HG03520 (cell line): ENCODE measurements around the gene POLG.

Experiments used
- ATAC-seq: cut with Tn5 transposase; IDR thresholded peaks from one replicate; pipeline ENCODE4 v1.9.1; 2021; ENCODE audit warnings: mild to moderate bottlenecking, moderate library complexity; ENCODE audit not compliant: unreplicated experiment

POLG gene

DNA sequence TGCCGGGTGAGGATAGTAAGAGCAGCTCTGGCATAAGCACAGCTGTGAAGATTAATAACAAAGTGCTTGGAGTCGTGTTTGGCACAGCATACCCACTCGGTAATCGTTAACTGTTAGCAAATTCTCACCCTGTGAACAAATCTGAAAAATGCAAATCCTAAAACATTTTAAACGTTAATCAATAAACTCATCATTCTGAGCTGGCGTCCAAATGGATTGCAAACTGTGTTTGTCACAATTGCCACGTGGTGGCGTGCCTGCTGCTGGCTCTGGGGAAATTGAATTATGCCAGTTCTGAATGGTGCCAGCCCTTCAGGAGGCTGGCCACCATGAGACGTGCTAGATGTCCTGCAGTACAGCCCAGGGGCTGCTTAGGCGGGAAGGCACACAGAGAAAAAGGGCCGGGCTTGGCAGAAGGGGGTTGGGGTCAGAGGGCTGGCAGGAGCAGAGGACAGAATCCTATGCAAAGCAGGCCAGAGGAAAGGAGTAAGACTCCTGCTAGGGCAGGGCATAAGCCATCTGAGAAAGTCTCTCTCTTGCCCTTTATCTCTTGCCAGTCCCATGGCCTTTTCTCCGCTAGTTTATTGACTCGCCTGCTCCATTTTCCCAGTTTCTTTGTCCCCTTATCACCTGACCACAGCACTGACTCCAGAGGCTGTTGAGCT lies 22.1 kb upstream of the POLG start:
- no peak for ATAC-seq

DNA sequence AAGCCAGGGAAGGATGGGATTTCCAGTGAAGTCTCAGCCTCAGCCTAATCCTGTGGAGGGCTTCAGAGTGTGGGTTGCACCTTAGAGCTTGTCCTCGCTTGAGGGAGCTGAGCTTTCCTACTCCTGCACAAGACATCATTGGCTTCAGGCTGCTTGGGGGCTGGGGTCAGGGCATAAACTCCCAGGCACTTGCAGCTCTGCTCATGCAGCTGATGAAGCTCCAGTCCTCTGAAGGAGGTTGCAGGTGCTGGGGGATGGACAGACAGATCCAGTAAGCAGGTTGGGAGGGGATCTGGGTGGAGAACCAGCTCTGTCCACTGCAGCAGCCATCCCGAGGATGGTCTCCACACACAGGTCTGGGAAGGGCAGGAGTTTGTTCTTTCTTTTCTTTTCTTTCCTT lies 19.4 kb upstream of the POLG start:
- no peak for ATAC-seq

DNA sequence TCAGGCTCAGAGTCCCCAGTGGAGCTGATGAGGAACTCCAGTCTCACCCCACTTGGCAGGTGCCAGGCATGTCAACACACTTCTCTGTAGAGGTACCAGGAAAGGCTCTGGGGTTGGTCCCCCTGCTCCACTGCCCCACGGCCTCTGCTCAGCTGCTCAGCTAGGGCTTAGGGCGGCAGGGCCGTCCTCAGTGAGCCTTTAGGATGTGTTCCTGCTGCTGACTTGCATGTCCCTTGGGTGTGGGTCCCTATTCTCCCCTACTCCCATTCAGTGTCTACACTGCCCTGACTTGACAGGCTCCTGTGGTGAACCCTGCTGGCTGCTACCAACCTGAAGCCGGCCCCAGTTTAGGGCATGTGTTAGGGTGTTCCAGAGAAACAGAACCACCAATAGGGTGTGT lies 17.9 kb upstream of the POLG start:
- ATAC-seq: no peak

DNA sequence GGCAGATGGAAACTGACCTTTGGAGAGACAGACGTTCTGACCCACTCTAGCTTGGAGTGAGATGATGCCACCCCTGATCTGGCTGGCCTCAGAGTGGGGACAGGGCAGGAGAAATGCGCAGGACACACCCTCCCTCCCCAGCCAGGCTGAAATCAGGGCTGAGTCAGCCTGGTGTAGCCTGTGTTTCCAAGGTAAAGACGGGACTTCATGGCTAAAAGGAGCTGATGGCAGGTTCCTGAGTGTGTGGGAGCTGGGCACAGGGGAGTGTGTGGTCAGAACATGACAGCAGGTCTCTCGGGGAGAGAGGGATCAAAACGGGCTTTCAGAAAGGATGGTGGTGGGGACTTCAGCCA lies 14.6 kb upstream of the POLG start:
- no peak for ATAC-seq

DNA sequence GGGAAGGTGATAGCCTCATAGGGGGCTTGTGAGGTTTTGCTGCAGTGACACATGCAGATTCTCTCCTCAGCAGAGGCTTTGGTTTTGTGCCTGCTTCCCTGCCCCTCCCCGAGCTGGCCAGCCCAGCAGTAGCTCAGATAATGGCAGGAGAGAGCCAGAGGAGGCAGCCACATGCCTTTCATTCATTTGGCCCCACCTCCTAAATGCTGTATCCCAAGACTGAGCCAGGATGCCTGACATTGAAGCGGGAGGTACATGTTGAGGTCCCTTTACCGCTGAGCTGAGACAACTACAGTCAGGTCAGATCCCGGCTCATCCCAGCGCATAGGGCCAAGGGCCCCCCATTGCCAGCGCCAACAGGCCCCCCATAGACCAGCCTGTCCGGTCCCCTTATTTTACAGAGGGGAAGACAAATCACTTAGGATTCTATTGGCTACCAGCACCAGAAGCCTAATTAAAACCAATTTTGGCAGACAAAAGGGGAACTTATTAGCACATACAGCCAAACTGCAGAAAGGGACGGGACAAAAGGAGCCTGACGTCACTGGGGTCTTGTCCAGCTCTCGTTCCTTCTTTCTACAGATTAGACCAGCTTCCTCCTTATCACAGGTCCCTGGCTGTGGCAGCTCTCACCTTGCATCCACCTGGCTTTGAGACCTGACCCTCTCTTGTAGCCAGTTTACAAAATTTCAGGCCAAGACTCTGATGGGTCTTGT lies 12.1 kb upstream of the POLG start:
- no peak for ATAC-seq

DNA sequence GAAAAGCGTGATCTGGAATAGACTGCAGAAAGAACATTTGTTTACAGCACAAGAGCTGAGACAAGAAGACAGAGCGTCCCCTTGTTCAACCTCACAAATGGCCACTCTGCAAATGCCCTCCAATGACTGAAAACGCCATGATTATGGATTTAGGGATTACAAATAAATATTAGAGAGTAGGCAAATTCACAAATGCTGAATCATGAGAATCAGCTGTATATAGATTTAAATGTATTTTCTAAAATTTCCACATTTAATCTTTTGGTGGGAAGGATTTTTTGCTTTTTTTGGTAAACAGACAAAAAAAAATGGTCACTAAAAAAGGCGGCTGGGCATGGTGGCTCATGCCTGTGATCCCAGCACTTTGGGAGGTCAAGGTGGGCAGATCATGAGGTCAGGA lies 10.6 kb upstream of the POLG start:
- no peak for ATAC-seq

DNA sequence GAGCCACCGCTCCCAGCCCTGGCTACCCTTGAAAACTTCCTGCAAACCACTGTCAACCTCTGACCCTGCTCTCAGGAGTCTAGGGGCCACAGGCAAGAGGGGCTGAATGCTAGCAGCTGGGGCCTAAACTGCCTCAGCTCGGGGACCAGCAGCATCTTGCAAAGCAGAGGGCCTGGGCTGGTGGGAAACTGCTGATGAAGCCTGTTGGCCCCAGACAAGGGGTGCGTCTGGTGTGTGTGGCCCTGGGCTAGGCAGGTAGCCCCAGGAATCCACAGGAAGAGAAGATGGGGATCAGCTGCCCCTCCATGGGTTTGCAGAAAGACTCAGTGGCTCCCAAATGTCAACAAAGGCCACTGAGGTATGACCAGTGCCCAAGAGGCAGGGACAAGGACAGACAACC lies 8.2 kb upstream of the POLG start:
- no peak for ATAC-seq

DNA sequence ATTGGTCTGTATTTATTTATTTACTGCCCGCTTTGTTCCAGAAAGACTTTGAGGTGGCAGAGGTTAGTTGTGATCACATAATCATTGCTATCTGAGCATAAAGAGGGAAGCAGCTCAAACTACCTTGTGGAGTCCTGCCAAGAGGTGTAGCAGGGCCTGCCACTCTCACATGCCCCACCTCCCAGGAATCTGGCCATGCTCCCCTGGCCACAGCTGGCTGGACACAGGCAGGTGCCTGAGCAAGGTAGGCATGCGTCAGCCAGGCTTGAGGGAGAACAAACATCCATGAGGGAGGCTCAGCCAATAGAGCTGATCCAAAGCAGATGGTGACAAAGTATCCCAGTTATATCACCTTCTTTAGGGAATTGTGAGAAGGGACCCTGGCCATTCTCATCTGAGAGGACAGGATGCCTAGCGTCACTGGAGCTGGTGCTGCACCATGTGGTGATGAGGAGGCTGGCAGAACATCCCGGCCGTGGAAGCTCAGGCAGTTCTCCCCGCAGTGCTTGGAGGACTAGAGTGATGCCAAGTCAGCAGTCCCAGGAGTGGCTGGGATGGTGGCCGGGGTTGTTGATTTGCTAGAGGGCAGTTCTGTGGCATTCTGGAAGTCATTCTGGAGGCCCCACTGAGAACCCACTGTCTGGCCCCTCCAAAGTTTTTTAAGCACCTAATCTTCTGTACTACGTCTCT lies 6.8 kb upstream of the POLG start:
- no peak for ATAC-seq

DNA sequence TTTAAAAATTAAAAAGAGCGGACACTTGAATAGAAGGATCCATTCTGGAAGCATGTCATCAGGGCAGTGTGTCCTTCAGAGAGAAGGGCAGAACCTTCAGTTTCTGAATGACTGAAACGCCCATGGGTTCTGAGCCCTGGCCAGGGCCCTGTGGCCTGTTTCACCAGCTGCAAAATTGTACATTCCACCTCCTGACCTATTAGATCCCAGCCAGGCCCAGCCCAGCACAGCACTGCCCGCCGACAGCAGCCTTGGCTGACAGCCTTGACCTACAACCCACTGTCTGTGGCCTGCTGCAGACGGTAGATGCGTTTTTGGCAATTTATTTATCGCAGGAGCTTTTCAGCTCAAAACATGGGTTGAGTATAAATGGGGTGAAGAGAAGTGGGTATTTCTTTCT lies 5.9 kb upstream of the POLG start:
- no peak for ATAC-seq

DNA sequence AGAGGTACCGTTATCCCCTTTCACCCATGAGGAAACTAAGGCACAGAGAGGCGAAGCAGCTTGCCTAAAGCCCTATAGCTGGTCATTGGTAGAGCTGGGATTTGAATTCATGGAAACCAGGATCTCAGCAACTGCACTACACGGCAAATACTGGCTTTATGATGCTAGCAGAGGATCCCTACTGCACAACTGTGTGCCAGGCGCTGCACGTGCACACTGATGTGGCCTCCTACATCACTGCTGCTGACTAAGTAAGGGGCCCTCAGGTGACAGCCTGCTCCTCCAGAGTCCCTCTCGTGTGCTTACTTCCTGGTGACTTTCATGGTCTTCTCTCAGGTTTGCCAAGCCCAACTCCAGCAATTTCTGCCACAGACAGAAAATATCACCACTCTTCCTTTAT lies 3.4 kb upstream of the POLG start:
- no peak for ATAC-seq

DNA sequence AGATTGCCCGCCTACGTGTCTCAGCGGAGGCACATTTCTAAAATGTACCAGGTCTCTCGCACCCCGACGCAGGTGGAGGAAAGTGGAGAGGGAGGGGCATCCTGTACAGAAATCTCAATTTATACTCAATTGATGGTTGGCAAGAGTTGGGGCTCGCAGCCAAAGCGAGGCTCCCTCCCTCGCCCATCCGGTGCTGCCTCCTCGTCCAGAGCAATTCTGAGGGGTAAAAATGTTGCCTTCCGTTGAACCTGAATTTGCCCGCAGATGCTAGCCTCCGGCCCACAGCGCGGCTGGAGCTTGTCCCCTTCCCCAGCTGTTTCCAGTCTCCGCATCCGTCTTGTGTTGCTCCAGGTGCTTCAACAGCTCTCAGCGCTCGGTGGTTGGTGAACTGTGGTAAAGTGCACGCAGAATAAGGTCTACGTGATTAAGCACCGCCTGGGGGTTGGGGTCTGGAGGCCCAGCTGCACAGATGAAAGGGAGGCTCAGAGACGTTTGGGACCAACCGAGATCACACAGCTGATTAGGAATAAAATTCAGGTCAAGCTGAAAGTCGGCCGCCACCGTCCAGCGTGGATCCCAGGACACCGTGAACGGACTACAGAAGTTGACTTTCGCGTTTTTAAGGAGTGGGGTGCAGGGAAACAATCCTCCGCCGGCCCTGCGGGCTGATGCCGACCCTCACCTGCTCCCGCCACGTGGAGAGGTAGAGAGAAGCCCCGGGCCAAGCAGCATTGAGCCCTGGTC lies 846 bp upstream of the POLG start:
- ATAC-seq: no peak

DNA sequence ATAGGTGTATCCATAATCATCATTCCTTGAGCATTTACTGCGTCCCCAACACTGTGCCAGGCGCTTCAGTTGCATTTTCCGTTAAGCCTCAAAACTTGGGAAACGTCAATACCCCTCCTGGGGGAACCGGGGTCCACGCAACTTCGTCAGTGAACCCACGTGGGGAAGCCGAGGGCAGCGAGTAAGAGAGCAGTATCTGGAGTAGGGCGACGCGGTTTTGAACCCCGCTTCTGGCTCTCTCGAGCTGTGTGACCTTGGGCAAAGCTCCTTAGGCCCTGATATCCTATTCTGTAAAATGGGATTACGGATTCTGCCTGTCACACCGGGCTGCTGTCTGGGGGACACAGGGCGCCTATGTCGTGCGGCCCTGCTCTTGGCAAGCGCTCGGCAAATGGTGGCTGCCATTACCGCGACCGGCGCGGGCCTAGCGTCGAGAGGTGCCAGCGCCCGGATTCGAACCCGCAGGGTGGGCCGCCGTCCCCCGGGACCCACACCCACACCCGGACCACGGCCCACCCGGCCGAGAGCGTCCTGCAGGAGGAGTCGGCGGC lies 590 bp downstream of the POLG start:
- ATAC-seq: no peak

DNA sequence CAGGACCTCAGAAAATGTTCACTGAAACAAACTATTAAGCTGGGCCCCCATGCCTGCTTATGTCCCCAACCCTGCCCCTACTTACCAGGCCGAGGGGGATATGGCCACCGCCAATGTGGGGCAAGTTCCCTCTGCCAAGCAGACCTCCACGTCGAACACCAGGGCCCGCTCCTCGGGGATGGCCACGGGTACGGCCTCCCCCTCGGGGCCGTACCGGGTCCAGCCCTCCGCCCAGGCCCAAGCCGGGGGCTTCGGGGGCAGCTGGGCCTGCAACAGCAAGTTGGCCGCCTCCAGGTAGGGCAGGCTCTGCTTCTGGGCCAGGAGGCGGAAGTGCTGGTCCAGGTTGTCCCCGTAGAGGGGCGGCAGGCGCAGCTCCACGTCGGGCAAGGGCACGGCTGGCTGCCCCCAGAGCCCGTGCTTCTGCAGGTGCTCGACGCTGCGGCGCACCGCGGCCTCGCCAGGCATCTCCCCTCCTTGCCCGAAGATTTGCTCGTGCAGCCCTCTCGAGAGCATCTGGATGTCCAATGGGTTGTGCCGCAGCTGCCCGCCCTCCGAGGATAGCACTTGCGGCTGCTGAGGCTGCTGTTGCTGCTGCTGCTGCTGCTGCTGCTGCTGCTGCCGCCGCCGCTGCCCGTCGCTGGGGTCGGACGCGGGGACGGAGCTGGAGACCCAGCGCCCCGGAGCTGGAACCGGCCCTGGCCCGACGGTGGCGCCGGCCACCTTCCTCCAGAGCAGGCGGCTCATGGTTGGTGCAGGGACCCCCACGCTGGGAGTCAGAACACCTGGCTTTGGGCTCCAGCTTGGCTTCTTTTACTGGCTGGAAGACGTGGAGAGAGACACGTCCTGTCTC lies 1.4 kb downstream of the POLG start:
- ATAC-seq: no peak

DNA sequence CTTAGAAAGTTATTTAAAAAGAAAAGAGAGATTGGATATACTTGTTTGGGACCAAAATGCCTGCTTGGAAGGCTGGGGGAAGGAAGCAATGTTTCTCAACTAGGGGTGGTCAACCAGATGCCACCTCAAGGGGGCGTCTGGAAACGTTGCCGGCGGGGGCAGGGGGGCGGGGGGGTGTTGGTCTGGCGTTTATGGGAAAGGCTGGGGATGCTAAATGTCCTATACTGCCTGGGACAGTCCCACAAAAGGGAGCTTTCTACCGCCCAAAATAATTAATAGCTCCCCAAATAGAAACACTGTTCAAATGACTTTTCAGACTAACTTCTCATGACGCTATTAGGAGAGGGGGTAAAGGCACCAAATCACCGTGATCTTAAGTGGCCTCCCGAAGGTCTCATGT lies 2.2 kb downstream of the POLG start:
- ATAC-seq: no peak

DNA sequence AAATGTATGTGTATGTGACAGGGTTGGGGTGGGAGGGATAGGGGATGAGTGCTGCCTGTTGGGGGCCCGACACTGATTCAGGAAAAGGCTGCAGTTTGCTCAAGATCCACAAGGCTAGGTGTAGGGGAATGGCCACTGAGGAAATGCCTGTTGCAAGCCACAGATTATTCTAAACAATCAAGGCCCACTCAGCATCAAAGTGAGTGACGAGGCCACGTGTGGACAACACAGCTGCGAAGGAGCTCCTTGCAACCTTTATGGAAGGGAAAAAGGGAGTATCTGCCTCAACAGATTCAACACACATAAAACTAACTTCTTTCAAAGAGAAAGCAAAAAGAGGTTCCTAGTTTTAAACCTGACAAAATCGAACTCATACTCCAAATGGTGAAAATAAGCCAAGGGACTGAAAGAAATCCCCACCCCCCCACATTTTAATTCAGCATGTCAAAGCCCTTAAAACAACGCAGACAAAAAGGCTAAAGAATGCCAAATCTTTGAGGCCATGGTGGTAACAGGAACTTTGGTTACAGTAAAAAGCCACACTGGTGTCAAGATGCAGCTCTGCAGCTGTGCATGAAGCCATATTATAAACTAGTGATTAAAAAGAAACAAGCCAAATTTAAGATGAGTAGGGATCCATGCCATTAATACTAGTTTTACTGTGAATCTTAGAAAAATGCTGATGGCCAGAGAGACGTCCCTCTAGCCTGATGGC lies 3.6 kb downstream of the POLG start:
- ATAC-seq: no peak

DNA sequence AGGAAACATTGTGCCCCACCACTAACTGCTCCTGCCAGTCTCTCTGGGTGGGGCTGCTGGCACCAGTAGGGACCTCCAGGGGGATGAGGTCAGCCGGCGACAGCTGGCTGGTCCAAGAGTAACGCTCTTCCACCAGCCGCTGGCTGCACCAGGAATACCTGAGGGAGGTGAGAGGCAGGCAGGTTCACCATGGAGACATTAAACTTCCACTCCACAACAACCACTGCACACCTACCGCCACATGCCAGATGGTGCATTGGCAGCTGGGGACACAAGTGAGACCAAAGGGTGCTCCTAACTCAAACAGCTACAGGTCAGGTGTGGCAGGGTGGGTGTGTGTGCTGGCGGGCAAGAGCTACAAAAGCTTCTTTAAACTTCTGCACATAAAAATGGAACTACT lies 4.5 kb downstream of the POLG start:
- ATAC-seq: no peak

DNA sequence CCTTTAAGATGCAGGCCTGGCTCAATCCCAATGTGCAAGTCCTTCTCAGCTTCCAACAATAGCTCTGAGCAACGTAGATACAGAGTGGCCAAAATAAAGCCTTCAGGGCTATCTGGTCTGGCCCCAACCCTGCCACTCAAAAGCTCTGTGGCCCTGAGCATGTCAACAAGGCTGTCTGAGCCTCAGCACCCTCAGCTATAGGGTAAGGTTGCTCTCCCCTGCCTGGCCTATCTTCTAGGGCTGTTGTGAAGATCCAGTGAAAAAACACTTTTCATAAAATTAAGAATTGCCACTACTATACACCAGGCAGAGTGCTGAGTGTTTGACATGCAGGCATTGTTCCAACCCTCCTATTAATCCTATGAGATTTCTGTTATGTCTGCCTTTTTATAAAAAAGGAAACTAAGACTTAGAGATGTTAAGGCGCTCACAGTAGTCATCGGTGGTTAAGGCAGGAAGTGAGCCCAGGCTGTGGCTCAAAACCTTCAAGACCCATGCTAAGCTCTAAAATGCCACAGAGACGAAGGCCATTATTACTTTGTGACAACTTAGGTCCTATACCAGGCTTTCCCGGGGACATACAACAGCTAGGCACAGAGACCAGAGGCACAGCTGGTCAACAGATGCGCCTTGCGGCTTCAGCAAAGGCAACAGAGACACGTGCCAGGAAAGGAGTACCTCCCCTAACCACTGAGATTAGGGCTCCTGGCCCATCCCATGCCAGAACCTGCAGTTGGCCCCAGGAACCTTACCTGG lies 5.1 kb downstream of the POLG start:
- no peak for ATAC-seq

DNA sequence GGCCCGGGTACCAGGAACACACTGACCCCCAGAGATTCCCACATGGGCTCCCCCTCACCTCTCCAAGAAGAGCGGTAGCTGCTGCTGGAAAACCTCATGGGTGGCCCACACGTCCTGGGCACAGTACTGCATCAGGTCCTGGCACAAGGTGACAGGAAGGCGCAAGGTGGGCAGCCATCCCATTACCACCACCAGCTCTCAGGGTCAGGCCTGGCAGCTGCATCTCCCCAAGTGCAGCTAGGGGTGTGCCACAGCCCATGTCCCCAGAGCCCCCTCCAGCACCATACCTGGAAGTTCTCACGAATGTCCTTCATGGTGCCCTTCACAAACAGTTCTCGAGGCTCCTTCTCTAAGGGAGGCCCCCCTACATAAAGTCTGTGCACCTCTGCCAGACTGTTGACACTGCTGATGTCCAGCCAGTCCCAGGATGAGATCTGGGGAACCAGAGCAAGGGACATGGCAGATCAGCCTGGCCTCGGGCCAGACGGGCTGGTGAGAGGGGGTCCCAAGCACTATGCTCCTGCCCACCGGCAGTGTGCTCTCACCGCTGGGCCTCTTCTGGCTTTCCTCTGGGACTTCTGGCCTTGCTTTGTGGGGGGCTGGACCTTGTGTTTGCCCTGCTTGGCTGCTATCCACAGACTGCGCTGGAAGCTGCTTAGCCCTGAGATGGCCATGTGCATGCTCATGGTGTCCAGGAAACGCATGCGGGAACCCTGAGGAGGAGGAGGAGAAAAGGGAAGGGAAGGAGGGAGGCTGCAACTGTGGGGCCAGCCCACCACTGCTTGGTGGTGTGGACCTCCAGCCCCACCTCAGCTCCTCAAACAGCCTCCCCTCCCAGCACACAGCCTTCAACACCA lies 6.0 kb downstream of the POLG start:
- no peak for ATAC-seq
